H9 (cell line): Measurements from ENCODE around the gene MRPL39. TPM values are rescaled to one million over a fixed set of nuclear protein-coding genes. Genes with fewer than 3 reads are reported as not detected.

ENCODE experiments used
- DNase-seq: peaks from one replicate; pipeline ENCODE4 v3.0.0-alpha.2; 2017
- H2AFZ ChIP-seq: one replicate; pipeline ENCODE4 v1.6.1; 2013; ENCODE audit warnings: mild to moderate bottlenecking, low read length, control low read depth, moderate library complexity
- H2AK5ac ChIP-seq: 2 replicates; pipeline ENCODE4 v1.6.1; 2013; ENCODE audit warnings: low read length, control low read depth, mixed read lengths; ENCODE audit not compliant: insufficient read length
- H2BK120ac ChIP-seq: one replicate; pipeline ENCODE4 v1.6.1; 2013; ENCODE audit warnings: low read depth, mild to moderate bottlenecking, low read length, control low read depth, inconsistent platforms; ENCODE audit not compliant: poor library complexity, severe bottlenecking
- H2BK12ac ChIP-seq: 2 replicates; pipeline ENCODE4 v1.6.1; 2013; ENCODE audit warnings: low read length, control low read depth, mixed read lengths, low read depth; ENCODE audit not compliant: insufficient read length
- H2BK15ac ChIP-seq: 2 replicates; pipeline ENCODE4 v1.6.1; 2013; ENCODE audit warnings: low read depth, low read length, control low read depth
- H2BK20ac ChIP-seq: one replicate; pipeline ENCODE4 v1.6.1; 2013; ENCODE audit warnings: low read depth, mild to moderate bottlenecking, low read length, control low read depth, inconsistent platforms; ENCODE audit not compliant: poor library complexity, severe bottlenecking
- H2BK5ac ChIP-seq: 2 replicates; pipeline ENCODE4 v1.6.1; 2013; ENCODE audit warnings: low read length, control low read depth, mixed read lengths; ENCODE audit not compliant: insufficient read length
- H3K14ac ChIP-seq: 2 replicates; pipeline ENCODE4 v1.6.1; 2013; ENCODE audit warnings: low read length, control low read depth; ENCODE audit not compliant: insufficient read depth
- H3K18ac ChIP-seq: 2 replicates; pipeline ENCODE4 v1.6.1; 2013; ENCODE audit warnings: low read depth, mild to moderate bottlenecking, mixed read lengths, low read length, control low read depth; ENCODE audit not compliant: insufficient read length
- H3K23ac ChIP-seq: 2 replicates; pipeline ENCODE4 v1.6.1; 2013; ENCODE audit warnings: low read length, control low read depth, mixed read lengths, low read depth; ENCODE audit not compliant: insufficient read length
- H3K23me2 ChIP-seq: 2 replicates; pipeline ENCODE4 v1.6.1; 2013; ENCODE audit warnings: low read depth, mild to moderate bottlenecking, mixed read lengths, low read length, control low read depth; ENCODE audit not compliant: insufficient read length, poor library complexity, severe bottlenecking
- H3K27ac ChIP-seq: 2 replicates; pipeline ENCODE4 v1.5.1; 2013; ENCODE audit warnings: low read length, control low read depth, mixed read lengths, low read depth; ENCODE audit not compliant: insufficient read length
- H3K27me3 ChIP-seq: 2 replicates; pipeline ENCODE4 v1.6.1; 2013; ENCODE audit warnings: low read length, control low read depth, inconsistent platforms; ENCODE audit not compliant: insufficient read depth
- H3K4ac ChIP-seq: 2 replicates; pipeline ENCODE4 v1.6.1; 2013; ENCODE audit warnings: low read depth, mild to moderate bottlenecking, control low read depth, inconsistent platforms, low read length, moderate library complexity
- H3K4me1 ChIP-seq: 2 replicates; pipeline ENCODE4 v1.6.1; 2013; ENCODE audit warnings: low read length, control low read depth, inconsistent platforms; ENCODE audit not compliant: insufficient read depth
- H3K4me2 ChIP-seq: 2 replicates; pipeline ENCODE4 v1.6.1; 2013; ENCODE audit warnings: low read length, control low read depth, mixed read lengths; ENCODE audit not compliant: insufficient read length, insufficient read depth
- H3K56ac ChIP-seq: 2 replicates; pipeline ENCODE4 v1.6.1; 2013; ENCODE audit warnings: low read depth, mild to moderate bottlenecking, mixed read lengths, low read length, control low read depth; ENCODE audit not compliant: insufficient read length
- H3K79me1 ChIP-seq: 2 replicates; pipeline ENCODE4 v1.6.1; 2013; ENCODE audit warnings: low read depth, mild to moderate bottlenecking, moderate library complexity, low read length, control low read depth, inconsistent platforms; ENCODE audit not compliant: insufficient read depth, poor library complexity, severe bottlenecking
- H3K79me2 ChIP-seq: 2 replicates; pipeline ENCODE4 v1.6.1; 2013; ENCODE audit warnings: low read length, control low read depth, inconsistent platforms; ENCODE audit not compliant: insufficient read depth
- H3K9ac ChIP-seq: 2 replicates; pipeline ENCODE4 v1.6.1; 2013; ENCODE audit warnings: low read length, control low read depth, mixed read lengths; ENCODE audit not compliant: insufficient read length; ENCODE audit errors: extremely low read depth
- H3K9me3 ChIP-seq: one replicate; pipeline ENCODE4 v1.6.1; 2013; ENCODE audit warnings: low read depth, low read length, inconsistent platforms; ENCODE audit not compliant: control insufficient read depth
- H3T11ph ChIP-seq: one replicate; pipeline ENCODE4 v1.6.1; 2013; ENCODE audit warnings: mild to moderate bottlenecking, low read length, control low read depth, inconsistent platforms
- H4K20me1 ChIP-seq: one replicate; pipeline ENCODE4 v1.6.1; 2013; ENCODE audit not compliant: control insufficient read depth, insufficient read length, insufficient read depth
- H4K5ac ChIP-seq: 2 replicates; pipeline ENCODE4 v1.6.1; 2013; ENCODE audit warnings: low read depth, mild to moderate bottlenecking, mixed read lengths, low read length, control low read depth; ENCODE audit not compliant: insufficient read length
- H4K8ac ChIP-seq: replicated peaks from 2 replicates; pipeline ENCODE4 v1.6.1; 2013; ENCODE audit warnings: low read length, control low read depth, mixed read lengths, low read depth; ENCODE audit not compliant: insufficient read length
- H4K91ac ChIP-seq: 2 replicates; pipeline ENCODE4 v1.6.1; 2013; ENCODE audit warnings: low read depth, mild to moderate bottlenecking, moderate library complexity, mixed read lengths, low read length, control low read depth; ENCODE audit not compliant: insufficient read length
- H3K27ac Mint-ChIP-seq, 3 experiments: 2 replicates in 2 of 3; 3 replicates in 1 of 3; pipeline ENCODE4 v1.8.0; 2020 to 2021; ENCODE audit warnings: mixed read lengths in 3 of 3, mild to moderate bottlenecking in 1 of 3, moderate library complexity in 1 of 3
- H3K27me3 Mint-ChIP-seq: 2 replicates; pipeline ENCODE4 v1.8.0; 2021; ENCODE audit warnings: low read depth, mild to moderate bottlenecking, moderate library complexity, mixed read lengths
- H3K36me3 Mint-ChIP-seq, 3 experiments: 2 replicates in 2 of 3; 3 replicates in 1 of 3; pipeline ENCODE4 v1.8.0; 2020 to 2021; ENCODE audit warnings: low read depth in 3 of 3, mixed read lengths in 3 of 3; ENCODE audit not compliant: insufficient read depth in 1 of 3
- H3K4me1 Mint-ChIP-seq, 2 experiments: 2 replicates each; pipeline ENCODE4 v1.8.0; 2020; ENCODE audit warnings: mixed read lengths in 2 of 2
- H3K4me3 Mint-ChIP-seq, 2 experiments: 2 replicates in 1 of 2; 3 replicates in 1 of 2; pipeline ENCODE4 v1.8.0; 2020 to 2021; ENCODE audit warnings: mild to moderate bottlenecking in 2 of 2, mixed read lengths in 2 of 2, moderate library complexity in 1 of 2
- H3K9me3 Mint-ChIP-seq, 2 experiments: 2 replicates in 1 of 2; 3 replicates in 1 of 2; pipeline ENCODE4 v1.8.0; 2020; ENCODE audit warnings: mild to moderate bottlenecking in 2 of 2, mixed read lengths in 2 of 2, moderate library complexity in 1 of 2
- CTCF ChIP-seq: fragments of 200-600 bp; sonication (generic); conservative IDR thresholded peaks from 3 replicates; pipeline ENCODE4 v1.8.0; 2021; ENCODE audit warnings: antibody characterized with exemption, mild to moderate bottlenecking
- WGBS: extraction: QIAGEN DNeasy Blood & Tissue Kit; methylation state at CpG from one replicate; pipeline ENCODE4 v1.1.7; 2013; ENCODE audit warnings: missing lambda C conversion rate, low lambda C conversion rate, mixed read lengths; ENCODE audit not compliant: insufficient read length; ENCODE audit errors: extremely low coverage; 5-methylcytosine and 5-hydroxymethylcytosine counted together
- total RNA-seq: library from RNA; stranded (reverse); gene quantifications from 2 replicates; pipeline ENCODE4 v1.2.1, GENCODE V29; 2021

MRPL39 gene
- total RNA-seq, 1 experiment from 2014 or later, result 58.8 TPM

GRCh38 chr21:25632296-25632695 lies 25.0 kb upstream of the MRPL39 start:
- H2AFZ ChIP-seq, result no peak overlapping the region
- H3K27me3 ChIP-seq, result no peaks in the 10 kb centered on the region
- H2BK5ac ChIP-seq, result no peak overlapping the region
- no peak for TF ChIP-seq CTCF
- DNase-seq, result no peak
- no peak overlapping the region for H3K9ac ChIP-seq
- no peak overlapping the region for H4K5ac ChIP-seq
- Mint-ChIP-seq H3K36me3 (no peaks in the 10 kb centered on the region), H3K4me1 (peaks cover 7 to 15% of the 10 kb centered on the region in 2 experiments), H3K4me3 (no peak overlapping the region), H3K27ac (no peak overlapping the region), H3K27me3 (peaks cover 14% of the 10 kb centered on the region), H3K9me3 (no peaks in the 10 kb centered on the region)
- H3K9me3 ChIP-seq, result no peaks in the 10 kb centered on the region
- H3K4me2 ChIP-seq, result no peak overlapping the region
- no peak overlapping the region for H2BK15ac ChIP-seq
- no peak overlapping the region for H3K14ac ChIP-seq
- H3K18ac ChIP-seq, result no peak overlapping the region
- no peak overlapping the region for H2AK5ac ChIP-seq
- no peak overlapping the region for H3K4ac ChIP-seq
- no peaks in the 10 kb centered on the region for H3K4me1 ChIP-seq
- H3T11ph ChIP-seq, result no peak overlapping the region
- H4K91ac ChIP-seq, result no peak overlapping the region
- WGBS, result no CpG with 5 or more reads among the region's 2 CpGs
- H3K56ac ChIP-seq, result no peak overlapping the region
- H3K27ac ChIP-seq, result no peak overlapping the region
- no peak overlapping the region for H2BK120ac ChIP-seq
- H3K79me1 ChIP-seq, result no peaks in the 10 kb centered on the region
- H2BK20ac ChIP-seq, result no peak overlapping the region
- H2BK12ac ChIP-seq, result no peak overlapping the region
- H3K79me2 ChIP-seq, result no peaks in the 10 kb centered on the region
- no peak overlapping the region for H3K23ac ChIP-seq
- no peaks in the 10 kb centered on the region for H4K20me1 ChIP-seq
- H3K23me2 ChIP-seq, result no peaks in the 10 kb centered on the region
- H4K8ac ChIP-seq, result no peak overlapping the region
